GM21367 (cell line): ENCODE measurements around the gene FMNL1.

ENCODE experiments used
- ATAC-seq: cut with Tn5 transposase; IDR thresholded peaks from one replicate; pipeline ENCODE4 v1.9.1; 2021; ENCODE audit not compliant: unreplicated experiment

FMNL1 gene

DNA sequence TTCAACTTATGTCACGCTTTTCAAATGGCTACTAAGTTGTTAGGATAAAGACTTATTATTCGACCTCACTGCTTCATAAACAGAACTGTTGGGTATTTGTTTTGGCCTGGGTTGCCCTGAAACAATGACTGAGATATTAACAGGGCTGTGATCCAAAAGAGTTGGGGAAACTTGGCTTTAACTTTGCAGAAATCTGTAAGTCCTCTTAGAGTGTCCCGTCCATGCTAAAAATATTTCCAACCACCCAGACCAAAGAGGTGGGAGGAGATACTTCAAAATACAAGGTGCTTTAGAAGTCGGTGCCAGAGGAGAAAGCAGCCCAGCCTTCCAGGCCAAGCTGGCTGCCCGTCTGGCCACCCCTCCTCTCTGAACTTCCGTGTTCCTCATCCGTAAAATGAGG is 56.3 kb downstream of the FMNL1 start:
- no peak for ATAC-seq

DNA sequence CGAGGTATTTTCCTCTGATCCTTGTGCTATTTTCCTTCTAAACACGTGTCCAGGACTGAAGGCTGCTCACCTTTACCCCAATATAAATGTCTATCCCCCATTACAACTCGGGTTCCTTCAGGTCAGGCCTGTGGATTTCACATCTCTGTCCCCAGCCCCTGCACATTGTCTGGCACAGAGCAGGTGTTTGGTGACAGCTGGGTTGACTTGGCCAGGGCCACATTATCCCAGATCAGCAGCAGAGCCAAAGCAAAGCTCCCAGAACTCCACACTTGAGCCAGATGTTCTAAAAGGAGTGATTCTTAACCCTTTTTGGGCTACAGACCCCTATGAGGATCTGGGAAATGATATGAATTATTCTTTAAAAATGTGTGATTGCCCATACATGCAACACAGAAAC is 58.2 kb downstream of the FMNL1 start:
- no peak for ATAC-seq

DNA sequence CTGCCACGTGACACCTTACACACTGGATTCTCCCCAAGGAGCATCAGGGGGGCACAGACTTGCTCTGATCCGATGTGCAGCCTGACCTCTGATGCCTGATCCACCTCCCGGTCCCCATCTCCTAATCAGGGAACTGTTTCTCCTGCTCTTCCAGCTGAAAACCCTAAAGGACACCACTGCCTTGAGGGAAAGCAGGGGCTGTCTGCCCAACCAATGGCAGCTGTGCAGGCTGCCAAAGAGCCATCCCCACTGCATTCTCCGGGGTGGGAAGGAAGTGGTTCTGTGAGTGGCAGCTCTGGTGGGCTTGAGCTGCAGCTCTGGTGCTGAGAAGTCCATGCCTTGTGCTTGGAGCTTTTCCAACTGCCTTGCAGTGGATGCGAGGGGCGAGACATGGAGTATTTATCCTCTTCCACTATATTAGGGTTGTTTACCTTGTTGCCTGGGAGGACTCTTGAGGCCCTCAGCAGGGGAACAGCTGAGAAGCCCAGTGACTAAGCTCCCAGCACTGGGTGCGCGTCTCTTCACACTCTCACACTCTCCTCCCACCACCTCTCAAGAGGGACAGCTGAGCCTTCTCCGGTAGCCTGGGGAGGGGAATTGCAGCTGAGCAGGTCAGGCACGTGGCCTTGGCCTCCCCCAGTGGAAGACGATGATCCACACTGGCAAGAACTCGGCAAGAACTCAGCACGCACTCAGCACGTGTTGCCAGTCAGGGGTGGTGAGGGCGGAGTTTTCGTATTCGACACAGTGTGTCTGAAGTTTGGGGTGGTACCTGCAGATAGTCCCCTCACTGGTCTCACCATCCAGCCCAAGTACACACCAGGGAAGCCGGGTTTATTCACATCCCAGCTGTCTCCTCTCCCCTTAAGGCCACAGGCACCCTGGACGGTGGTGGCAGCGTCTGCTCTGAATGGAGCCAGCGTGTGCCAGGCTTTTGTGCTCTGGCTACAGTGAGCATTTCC is 61.3 kb downstream of the FMNL1 start:
- no peak for ATAC-seq

DNA sequence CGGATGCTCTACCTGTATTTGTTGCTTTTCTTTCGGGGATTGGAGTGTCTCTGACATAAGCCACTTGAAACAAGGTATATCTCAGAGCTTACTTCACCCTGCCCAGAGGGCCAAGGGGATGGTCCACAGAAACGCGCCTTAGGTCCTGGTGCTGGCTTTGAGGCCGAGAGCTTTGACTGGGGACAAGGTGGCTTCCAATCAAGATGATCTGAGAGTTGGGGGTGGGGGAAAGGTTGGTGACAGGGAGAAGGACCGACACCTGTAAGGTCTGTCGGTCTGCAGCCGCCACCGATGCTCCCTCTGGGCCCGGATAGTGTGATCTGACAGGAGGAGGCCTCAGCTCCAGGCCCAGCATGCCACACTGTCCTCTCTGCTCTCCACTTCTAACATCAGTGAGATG is 62.0 kb downstream of the FMNL1 start:
- ATAC-seq, result no peak

DNA sequence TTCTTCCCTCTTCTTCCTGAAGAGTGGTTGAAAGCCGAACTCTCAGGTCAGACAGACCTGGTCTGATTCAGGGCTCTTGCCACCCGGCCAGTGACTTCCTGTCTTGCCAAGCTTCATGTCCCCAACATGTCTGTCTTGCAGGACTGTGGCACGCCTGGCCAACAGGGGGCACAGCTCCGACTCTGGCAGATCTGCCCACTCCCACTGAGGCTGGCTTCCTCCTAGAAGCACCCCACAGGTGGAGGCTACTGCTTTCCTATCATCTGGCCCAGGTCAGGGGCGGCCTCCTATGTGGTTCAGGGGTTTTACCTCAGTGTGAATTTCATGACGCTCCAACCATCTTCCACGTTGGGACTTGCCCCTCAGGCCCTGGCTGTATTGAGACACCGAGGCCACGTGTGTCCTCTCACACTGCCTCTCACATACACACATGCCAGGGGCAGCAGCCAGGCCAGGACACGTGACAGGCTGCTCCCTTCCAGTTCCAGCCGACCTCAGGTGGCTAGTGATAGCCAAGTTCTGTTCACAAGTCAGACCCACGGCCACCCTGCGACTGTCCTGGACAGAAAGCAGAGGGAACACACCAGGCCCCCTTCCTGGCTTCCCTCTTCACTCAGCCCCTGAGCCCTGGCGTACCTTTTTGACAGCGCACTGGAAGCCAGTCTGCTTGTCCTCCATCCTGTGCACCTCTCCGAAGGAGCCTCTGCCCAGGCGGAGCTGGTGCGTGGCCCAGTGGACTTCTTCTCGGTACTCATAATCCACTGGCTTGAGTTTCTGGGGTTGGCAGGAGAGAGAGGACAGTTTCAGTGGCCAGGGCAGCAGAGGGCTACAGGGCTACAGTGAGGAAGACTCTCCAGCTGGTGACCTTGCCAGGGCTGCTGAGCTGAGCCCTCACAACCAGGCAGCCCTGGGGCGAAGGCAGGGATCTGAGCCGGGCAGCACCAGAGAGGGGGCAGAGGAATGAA is 62.8 kb downstream of the FMNL1 start:
- no peak for ATAC-seq

DNA sequence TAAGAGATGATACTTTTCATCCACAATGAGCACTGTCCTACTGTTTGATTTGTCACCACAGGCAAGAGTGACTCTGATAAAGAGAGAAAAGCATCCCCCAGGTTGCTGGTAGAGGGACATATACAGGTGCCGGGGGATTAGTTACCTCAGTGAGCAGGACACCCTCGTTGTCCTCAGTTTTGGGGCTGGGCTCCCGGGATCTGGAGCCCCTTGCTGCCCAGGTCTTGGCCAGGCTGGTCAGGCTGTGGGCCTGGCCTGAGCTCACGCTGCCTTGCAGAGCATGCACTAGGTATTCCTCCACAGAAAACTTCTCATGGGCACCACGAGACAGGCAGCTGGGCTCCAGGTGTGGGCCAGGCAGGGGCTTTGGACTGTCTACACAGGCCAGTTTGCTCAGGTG is 64.6 kb downstream of the FMNL1 start:
- ATAC-seq, result no peak

DNA sequence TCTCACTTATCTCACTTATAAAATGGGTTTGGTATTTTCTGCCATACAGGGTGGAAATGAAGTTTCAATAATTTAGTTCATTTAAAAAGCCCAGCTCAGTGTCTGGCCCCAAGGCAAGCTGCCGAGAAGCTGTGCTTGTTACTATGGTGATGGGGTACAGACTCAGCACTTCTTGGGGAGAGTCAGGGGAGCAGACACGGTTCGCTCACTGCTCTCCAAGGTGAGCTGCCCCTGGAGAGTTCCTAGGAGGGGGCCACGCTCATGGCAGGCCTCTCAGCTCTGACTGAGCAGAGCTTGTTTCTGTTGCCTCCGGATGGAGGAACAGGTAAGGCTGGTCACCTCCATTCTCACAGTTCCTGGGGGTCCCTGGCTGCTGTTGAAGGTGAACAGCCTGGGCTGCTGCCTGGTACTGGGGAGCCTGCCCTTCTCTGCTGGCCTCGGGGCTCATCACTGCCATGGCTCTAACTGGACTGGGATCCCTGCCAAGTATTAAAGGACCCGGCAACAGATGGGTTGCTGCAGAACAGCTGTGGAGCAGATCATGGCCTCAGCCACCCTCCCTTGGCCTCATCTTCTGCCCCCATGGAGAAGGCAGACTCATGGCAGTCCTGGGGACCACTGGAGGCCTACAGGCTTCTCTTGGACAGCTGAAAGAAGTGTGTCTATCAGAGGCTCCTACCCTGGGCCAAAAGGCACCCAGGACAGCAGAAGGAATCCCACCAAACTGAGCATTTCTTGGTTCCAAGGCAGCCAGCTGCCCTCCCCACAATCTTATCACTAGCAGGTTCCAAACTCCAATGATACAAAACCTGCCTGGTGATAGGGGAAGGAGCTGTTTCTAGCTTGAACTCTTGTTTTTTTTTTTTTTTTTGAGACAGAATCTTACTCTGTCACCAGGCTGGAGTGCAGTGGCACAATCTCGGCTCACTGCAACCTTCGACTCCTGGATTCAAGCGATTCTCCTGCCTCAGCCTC is 66.1 kb downstream of the FMNL1 start:
- no peak for ATAC-seq

DNA sequence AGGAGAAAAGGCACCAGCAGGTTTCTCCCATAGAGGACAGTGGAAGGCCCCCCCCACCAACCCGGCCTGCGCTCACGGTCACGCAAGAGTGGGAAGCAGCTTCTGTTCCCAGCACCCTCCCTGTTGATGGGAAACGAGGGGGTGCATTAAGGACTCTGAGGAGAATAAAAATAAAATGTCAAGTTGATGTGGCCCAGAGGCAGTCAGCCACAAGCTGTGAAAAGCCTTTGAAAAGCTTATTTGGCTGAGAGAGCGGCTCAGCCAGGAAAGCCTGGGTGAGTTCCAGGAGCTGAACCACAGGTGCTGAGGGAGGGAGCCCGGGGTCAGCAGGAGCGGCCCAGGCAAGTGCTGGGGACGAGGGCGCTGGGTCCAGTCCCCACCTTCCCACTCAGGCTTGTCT is 67.1 kb downstream of the FMNL1 start:
- ATAC-seq, result no peak

DNA sequence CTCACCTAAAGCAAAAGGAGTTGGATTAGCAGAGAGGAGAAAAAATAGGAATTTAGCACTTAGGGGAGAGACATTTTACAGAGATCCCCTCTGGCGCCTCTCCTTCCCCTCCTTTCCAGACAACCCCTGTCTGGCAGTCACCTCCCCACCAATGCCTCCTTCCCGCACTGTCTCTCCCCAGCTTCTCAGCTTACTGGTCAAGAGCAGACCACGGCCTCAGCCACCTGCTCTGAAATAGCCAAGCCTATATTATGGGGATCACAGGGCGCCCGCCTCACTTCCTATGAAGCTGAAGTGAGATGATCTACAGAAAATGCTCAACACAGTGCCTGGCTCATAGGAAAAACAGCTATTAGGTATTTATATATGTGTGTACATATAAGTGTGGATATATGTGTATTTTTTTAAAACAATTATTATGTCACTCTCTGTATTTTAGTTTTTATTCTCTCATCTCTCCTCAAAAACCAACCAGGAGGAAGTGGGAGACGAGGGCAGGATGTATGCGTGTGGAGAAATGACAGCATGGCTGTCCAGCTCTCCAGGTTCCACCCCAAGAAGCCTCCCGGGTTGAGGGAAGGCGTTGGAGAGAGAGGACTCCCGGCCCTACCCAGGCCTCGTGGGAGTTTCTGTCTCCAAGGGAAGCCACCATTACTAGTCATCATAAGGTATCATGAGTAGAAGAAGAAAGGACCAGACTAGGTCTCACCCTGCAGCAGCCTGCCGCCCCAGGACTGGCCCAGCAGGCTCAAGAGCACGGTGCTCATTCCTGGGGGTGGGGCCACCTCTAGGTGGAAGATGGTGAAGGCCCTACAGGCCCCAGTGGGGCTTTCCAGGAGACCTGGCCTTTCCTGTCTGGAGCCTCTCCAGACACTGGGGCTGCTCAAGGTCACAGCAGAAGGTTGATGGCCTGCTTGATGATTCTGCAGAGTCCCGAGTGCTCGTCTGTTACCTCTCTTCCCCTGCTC is 67.9 kb downstream of the FMNL1 start:
- no peak for ATAC-seq

DNA sequence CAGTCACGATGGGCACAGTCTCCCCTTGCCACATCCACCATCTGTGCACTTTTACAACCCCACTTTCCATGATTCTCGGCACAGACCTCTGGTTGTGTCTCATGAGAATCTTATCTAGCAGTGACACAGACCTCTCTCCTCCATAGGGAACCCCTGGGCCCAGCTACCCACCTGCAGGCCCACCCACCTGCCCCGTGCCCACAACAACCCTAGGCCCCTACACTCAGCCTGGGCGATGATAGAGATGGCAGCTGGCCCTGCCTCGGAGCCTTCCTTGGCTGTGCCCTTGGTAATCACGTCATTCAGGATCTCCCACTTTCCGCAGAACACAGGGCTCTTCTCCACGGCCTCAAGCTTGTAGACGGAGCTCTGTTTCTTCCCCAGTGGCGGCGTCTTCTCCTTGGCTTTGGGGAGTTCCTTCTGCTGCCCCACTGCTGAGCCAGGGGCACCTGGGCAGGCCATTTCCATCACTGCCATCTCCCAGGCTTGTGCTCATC is 68.6 kb downstream of the FMNL1 start:
- no peak for ATAC-seq

DNA sequence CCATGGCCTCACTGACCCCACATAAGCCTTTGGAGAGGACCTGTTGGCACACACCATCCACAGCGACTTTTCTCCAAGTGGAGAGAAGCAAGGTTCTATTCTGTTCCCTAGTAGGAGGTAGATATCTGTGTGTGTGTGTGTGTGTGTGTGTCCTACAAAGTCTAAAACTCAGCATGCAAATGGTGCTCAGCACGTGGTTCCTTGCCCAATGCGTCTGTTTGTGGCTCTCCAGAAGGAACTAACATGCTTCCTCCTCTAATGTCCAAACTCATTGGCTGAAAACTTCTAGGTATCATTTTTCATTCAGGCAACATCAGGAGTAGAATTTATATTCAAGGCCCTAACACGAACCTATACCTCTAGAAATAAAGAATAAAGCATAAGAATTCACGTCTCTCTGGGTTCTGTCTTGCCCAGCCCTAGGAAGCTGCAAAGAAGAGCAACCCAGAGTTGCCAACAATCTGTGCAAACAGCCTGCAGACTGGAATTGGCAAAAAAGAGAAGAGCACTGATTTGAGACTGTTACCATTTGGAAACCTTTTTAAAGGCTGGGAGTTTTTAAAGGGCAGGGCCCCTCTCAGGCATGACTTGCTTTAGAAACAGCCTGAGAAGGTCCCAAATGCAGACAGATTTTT is 69.6 kb downstream of the FMNL1 start:
- ATAC-seq, result no peak

DNA sequence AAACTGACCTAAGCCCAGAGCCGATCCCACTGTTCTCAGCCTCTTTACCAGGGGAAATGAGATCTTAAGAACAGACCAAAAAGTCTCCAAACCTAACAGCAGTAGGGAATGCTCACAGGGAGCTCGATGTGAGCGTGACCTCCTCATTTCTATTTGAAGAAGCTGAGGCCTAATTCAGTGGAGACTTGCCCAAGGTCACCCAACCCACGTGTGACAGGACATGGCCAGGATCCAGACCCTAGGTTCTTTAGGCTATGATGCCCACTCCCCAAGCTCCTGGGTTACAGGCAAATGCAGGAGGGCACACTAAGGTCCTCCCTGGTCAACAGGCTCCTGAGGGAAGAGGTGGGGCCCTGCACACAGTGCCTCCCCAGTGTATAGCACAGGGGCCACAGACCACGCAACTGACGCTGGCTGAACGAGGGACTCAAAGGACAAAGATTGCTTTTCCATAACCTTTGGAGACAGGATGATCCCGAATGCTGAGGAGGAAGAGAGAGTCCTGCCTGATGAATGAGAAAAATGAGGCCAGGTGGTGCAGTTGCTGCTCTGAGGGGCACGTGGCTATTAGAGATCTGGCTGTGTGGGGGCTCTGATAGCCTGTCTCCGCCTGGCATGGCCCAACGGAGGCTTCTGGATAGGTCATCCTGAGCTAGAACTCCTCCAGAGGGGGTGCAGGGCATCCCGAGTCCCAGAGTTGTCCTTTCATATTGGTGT is 71.2 kb downstream of the FMNL1 start:
- no peak for ATAC-seq

DNA sequence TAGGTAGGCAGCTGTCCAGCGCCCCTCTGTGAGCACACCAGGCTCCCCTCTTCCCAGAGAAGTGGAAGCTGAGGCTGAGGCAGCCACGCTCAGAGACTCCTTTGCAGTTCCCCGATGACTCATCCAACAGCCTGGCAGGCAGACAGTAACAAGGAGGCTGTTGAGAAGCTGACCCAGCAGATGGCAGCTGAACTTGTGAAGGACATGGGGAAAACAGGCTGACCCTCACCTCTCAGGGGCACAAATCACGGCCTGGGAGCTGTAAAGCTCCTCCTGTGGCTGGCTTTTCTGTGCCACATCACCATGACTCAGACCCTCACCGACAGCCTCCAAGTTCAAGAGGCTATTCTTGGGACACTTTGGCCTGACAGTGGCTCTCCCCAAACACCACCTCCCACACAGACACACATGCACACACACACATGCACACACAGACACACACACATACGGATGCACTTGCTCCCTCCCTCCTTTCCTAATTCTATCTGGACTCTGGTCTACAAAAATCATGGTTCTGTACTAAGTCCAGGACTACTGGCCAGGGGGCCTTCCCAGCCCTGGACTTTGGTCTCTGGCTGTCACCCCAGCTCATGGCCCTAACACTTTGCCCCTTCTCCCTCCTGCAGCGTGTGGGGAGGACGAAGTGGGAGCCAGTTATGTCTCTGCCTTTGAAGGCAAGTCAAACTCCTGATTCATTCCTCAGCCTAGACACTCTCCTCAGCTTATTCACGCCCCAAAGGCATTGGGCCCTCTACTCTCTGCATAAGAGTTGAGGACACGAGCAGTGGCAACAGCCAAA is 71.9 kb downstream of the FMNL1 start:
- ATAC-seq, result no peak

DNA sequence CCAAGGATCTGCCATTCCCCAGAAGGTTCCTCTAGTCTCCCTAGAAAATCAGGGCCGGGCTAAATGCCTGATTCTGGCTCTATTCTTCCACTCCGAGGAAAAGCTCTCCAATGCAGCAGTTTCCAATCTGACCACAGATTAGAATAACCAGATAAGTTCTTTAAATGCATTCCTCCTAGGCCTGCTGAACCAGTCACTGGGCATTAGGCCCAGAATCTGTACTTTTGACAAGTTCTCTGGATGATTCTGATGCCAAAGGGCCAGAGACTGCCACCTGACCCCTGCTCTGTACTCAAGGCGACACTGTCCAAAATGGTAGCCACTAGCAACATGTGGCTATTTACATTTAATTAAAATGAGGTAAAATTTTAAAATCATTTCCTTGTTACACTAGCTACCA is 72.8 kb downstream of the FMNL1 start:
- no peak for ATAC-seq

DNA sequence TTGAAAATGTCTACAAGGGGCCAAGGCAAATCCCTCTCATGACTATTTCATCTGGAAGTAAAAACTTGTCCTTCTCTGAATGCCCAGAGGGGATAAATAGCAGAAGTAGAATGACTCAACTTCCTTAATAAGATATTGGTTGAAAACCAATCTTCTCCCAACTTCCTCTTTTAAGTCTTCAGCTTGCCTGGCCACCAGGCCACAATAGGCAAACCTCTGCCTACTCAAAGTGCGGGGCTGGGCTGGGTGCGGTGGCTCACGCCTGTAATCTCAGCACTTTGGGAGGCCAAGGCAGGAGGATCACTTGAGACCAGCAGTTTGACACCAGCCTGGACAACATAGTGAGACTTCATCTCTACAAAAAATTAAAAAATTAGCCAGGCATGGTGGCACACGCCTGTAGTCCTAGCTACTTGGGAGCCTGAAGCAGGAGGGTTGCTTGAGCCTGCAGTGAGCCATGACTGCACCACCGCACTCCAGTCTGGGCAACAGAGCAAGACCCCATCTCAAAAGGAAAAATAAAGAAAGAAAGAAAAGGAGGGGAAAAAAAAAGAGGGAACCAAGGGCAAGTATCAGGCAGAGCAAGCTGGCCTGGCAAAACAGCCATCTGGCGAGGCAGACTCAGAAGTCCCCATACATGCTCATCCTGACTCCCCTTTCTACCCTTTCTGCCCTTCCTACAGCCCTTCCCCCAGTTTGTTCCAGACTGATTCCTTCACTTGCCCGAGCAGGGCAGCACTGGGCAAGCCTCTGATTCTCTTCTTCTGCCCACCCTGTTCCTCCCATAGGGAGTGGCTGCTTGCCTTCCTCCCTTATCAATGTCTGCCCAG is 74.5 kb downstream of the FMNL1 start:
- ATAC-seq, result no peak

DNA sequence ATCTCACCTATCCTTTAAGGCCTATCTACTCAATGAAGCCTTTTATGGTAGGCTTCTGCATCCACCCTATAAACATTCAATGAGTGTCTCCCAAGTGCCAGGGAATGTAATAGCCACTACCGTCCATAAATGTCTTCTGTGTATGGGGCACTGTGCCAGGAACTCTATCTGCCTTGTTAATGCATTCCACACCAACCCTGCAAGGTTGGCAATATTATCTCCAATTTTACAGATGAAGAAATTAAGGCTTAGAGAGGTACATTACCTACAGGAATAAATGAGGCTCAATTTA is 75.1 kb downstream of the FMNL1 start:
- ATAC-seq, result no peak
